ENCODE results near the gene AKT3. TPM values are rescaled to one million over a fixed set of nuclear protein-coding genes. Genes with fewer than 3 reads are reported as not detected.

The AKT3 gene
- total RNA-seq, 5 donors from 2014 or later (not counting 1 experiment from before 2014, with no cell fraction given): 94.5 to 124 (median 112) TPM

GRCh38 chr1:243693800-243694199 is 156.2 kb downstream of the AKT3 start:
- ATAC-seq (replicated peaks in 1 of 4): no peak
- no peaks in the 10 kb centered on the region for H3K27me3 ChIP-seq (replicated peaks in 1 of 2; ENCODE audit: control insufficient read depth in 2 of 2, extremely low read depth in 1 of 2, insufficient read depth in 2 of 2, low read length in 1 of 2)
- WGBS (ENCODE audit: insufficient coverage): no CpG with 5 or more reads among the region's 1 CpG
- H3K4me3 ChIP-seq (ENCODE audit: control insufficient read depth in 1 of 2, extremely low read depth in 1 of 2, low read length in 1 of 2): no peak overlapping the region
- H3K4me1 ChIP-seq (ENCODE audit: control insufficient read depth in 1 of 2, extremely low read depth in 1 of 2, insufficient read depth in 2 of 2, low read length in 2 of 2): no peaks in the 10 kb centered on the region
- no peaks in the 10 kb centered on the region for H3K9me3 ChIP-seq
- Mint-ChIP-seq H3K36me3 (peaks cover 42% of the 10 kb centered on the region), H3K27ac (no peak overlapping the region), H3K4me3 (no peak overlapping the region), H3K4me1 (peaks cover 6 to 15% (median 14%) of the 10 kb centered on the region in 3 donors), H3K9me3 (no peaks in the 10 kb centered on the region), H3K27me3 (no peaks in the 10 kb centered on the region)
- no peak for DNase-seq
- no peak overlapping the region for H3K27ac ChIP-seq (ENCODE audit: low read length)
- H3K36me3 ChIP-seq (ENCODE audit: control insufficient read depth in 2 of 2, extremely low read depth in 1 of 2, insufficient read depth in 1 of 2, low read length in 1 of 2): peaks cover 0 to 13% of the 10 kb centered on the region in 2 donors
- ChIA-PET POLR2A (interaction anchor here in 1 of 2 donors (0.6 kb wide), 2 partner anchors 10 to 313 kb away, joined by 3 read pairs; no protein-coding TSS in a partner anchor), CTCF (interaction anchor here in 1 of 2 donors (1.0 kb wide), 1 partner anchor 14 kb away, joined by 3 read pairs; no protein-coding TSS in a partner anchor)

GRCh38 chr1:243686159-243686558 is 163.9 kb downstream of the AKT3 start:
- H3K27me3 ChIP-seq (replicated peaks in 1 of 2; ENCODE audit: control insufficient read depth in 2 of 2, extremely low read depth in 1 of 2, insufficient read depth in 2 of 2, low read length in 1 of 2): no peaks in the 10 kb centered on the region
- POLR2A ChIA-PET: no interaction called here
- DNase-seq (no peak), ATAC-seq (replicated peaks in 1 of 4) (no peak)
- H3K27me3 Mint-ChIP-seq: no peaks in the 10 kb centered on the region
- H3K9me3 ChIP-seq: no peaks in the 10 kb centered on the region
- no peaks in the 10 kb centered on the region for H3K4me1 ChIP-seq (ENCODE audit: control insufficient read depth in 1 of 2, extremely low read depth in 1 of 2, insufficient read depth in 2 of 2, low read length in 2 of 2)
- no peaks in the 10 kb centered on the region for H3K9me3 Mint-ChIP-seq
- H3K27ac Mint-ChIP-seq: no peak overlapping the region
- peaks cover 1 to 10% (median 5%) of the 10 kb centered on the region in 3 donors for H3K4me1 Mint-ChIP-seq
- WGBS (ENCODE audit: insufficient coverage): no CpG with 5 or more reads among the region's 1 CpG
- no peak overlapping the region for H3K4me3 ChIP-seq (ENCODE audit: control insufficient read depth in 1 of 2, extremely low read depth in 1 of 2, low read length in 1 of 2)
- H3K4me3 Mint-ChIP-seq: no peak overlapping the region
- H3K27ac ChIP-seq (ENCODE audit: low read length): no peak overlapping the region
- CTCF ChIA-PET: no interaction called here
- H3K36me3 Mint-ChIP-seq: peaks cover 71% of the 10 kb centered on the region
- H3K36me3 ChIP-seq (ENCODE audit: control insufficient read depth in 2 of 2, extremely low read depth in 1 of 2, insufficient read depth in 1 of 2, low read length in 1 of 2): peaks cover 0 to 18% of the 10 kb centered on the region in 2 donors

- Mint-ChIP-seq H3K27ac (no peak overlapping the region), H3K4me3 (no peak overlapping the region), H3K27me3 (no peaks in the 10 kb centered on the region), H3K36me3 (peaks cover 63% of the 10 kb centered on the region), H3K9me3 (no peaks in the 10 kb centered on the region), H3K4me1 (peaks cover 0 to 10% (median 10%) of the 10 kb centered on the region in 3 donors)
- ATAC-seq (replicated peaks in 1 of 4): no peak
- POLR2A ChIA-PET: no interaction called here
- no peaks in the 10 kb centered on the region for H3K27me3 ChIP-seq (replicated peaks in 1 of 2; ENCODE audit: control insufficient read depth in 2 of 2, extremely low read depth in 1 of 2, insufficient read depth in 2 of 2, low read length in 1 of 2)
- H3K4me1 ChIP-seq (ENCODE audit: control insufficient read depth in 1 of 2, extremely low read depth in 1 of 2, insufficient read depth in 2 of 2, low read length in 2 of 2): no peaks in the 10 kb centered on the region
- no peak overlapping the region for H3K27ac ChIP-seq (ENCODE audit: low read length)
- no peak for DNase-seq
- no peak overlapping the region for H3K4me3 ChIP-seq (ENCODE audit: control insufficient read depth in 1 of 2, extremely low read depth in 1 of 2, low read length in 1 of 2)
- H3K9me3 ChIP-seq: no peaks in the 10 kb centered on the region
- H3K36me3 ChIP-seq (ENCODE audit: control insufficient read depth in 2 of 2, extremely low read depth in 1 of 2, insufficient read depth in 1 of 2, low read length in 1 of 2): peaks cover 0 to 2% of the 10 kb centered on the region in 2 donors
- CTCF ChIA-PET: no interaction called here
Measured at GRCh38 chr1:243680860-243681259, 169.2 kb downstream of the AKT3 start.

- H3K9me3 Mint-ChIP-seq: no peaks in the 10 kb centered on the region
- H3K27me3 Mint-ChIP-seq: no peaks in the 10 kb centered on the region
- Histone ChIP-seq H3K27ac (ENCODE audit: low read length) (no peak overlapping the region), H3K36me3 (ENCODE audit: control insufficient read depth in 2 of 2, extremely low read depth in 1 of 2, insufficient read depth in 1 of 2, low read length in 1 of 2) (peaks cover 0 to 2% of the 10 kb centered on the region in 2 donors), H3K9me3 (no peaks in the 10 kb centered on the region), H3K4me3 (ENCODE audit: control insufficient read depth in 1 of 2, extremely low read depth in 1 of 2, low read length in 1 of 2) (no peak overlapping the region), H3K4me1 (ENCODE audit: control insufficient read depth in 1 of 2, extremely low read depth in 1 of 2, insufficient read depth in 2 of 2, low read length in 2 of 2) (peaks cover 0 to 2% of the 10 kb centered on the region in 2 experiments), H3K27me3 (replicated peaks in 1 of 2; ENCODE audit: control insufficient read depth in 2 of 2, extremely low read depth in 1 of 2, insufficient read depth in 2 of 2, low read length in 1 of 2) (no peaks in the 10 kb centered on the region)
- H3K4me1 Mint-ChIP-seq: peaks cover 18 to 28% (median 28%) of the 10 kb centered on the region in 3 donors
- no peak overlapping the region for H3K27ac Mint-ChIP-seq
- CTCF ChIA-PET: no interaction called here
- ATAC-seq (replicated peaks in 1 of 4): no peak
- H3K4me3 Mint-ChIP-seq: no peak overlapping the region
- POLR2A ChIA-PET: no interaction called here
- peaks cover 51% of the 10 kb centered on the region for H3K36me3 Mint-ChIP-seq
- no CpG with 5 or more reads among the region's 3 CpGs for WGBS (ENCODE audit: insufficient coverage)
- no peak for DNase-seq
Measured at GRCh38 chr1:243672539-243673074, 177.4 kb downstream of the AKT3 start.

GRCh38 chr1:243667591-243667990 is 182.5 kb downstream of the AKT3 start:
- H3K36me3 Mint-ChIP-seq: peaks cover 55% of the 10 kb centered on the region
- Histone ChIP-seq H3K36me3 (ENCODE audit: control insufficient read depth in 2 of 2, extremely low read depth in 1 of 2, insufficient read depth in 1 of 2, low read length in 1 of 2) (peaks cover 0 to 10% of the 10 kb centered on the region in 2 donors), H3K27me3 (replicated peaks in 1 of 2; ENCODE audit: control insufficient read depth in 2 of 2, extremely low read depth in 1 of 2, insufficient read depth in 2 of 2, low read length in 1 of 2) (no peaks in the 10 kb centered on the region), H3K4me3 (ENCODE audit: control insufficient read depth in 1 of 2, extremely low read depth in 1 of 2, low read length in 1 of 2) (no peak overlapping the region), H3K4me1 (ENCODE audit: control insufficient read depth in 1 of 2, extremely low read depth in 1 of 2, insufficient read depth in 2 of 2, low read length in 2 of 2) (no peaks in the 10 kb centered on the region), H3K27ac (ENCODE audit: low read length) (no peak overlapping the region), H3K9me3 (no peaks in the 10 kb centered on the region)
- WGBS (ENCODE audit: insufficient coverage): 86% methylated on average over 1 of the region's 2 CpGs
- CTCF ChIA-PET: interaction anchor here in 1 of 2 donors (0.6 kb wide), 1 partner anchor 356 kb away, joined by 5 read pairs; no protein-coding TSS in a partner anchor
- H3K27me3 Mint-ChIP-seq: no peaks in the 10 kb centered on the region
- peaks cover 0 to 4% (median 4%) of the 10 kb centered on the region in 3 donors for H3K9me3 Mint-ChIP-seq
- DNase-seq: no peak
- ATAC-seq (replicated peaks in 1 of 4): no peak
- H3K4me1 Mint-ChIP-seq: peaks cover 12 to 27% (median 15%) of the 10 kb centered on the region in 3 donors
- H3K27ac Mint-ChIP-seq: peak overlapping the region in 1 of 2 donors; percentile 26
- POLR2A ChIA-PET: no interaction called here
- H3K4me3 Mint-ChIP-seq: no peak overlapping the region

- H3K9me3 Mint-ChIP-seq: peaks cover 0 to 4% (median 4%) of the 10 kb centered on the region in 3 donors
- Histone ChIP-seq H3K9me3 (no peaks in the 10 kb centered on the region), H3K27me3 (replicated peaks in 1 of 2; ENCODE audit: control insufficient read depth in 2 of 2, extremely low read depth in 1 of 2, insufficient read depth in 2 of 2, low read length in 1 of 2) (no peaks in the 10 kb centered on the region), H3K27ac (ENCODE audit: low read length) (no peak overlapping the region), H3K4me3 (ENCODE audit: control insufficient read depth in 1 of 2, extremely low read depth in 1 of 2, low read length in 1 of 2) (no peak overlapping the region), H3K36me3 (ENCODE audit: control insufficient read depth in 2 of 2, extremely low read depth in 1 of 2, insufficient read depth in 1 of 2, low read length in 1 of 2) (peaks cover 0 to 10% of the 10 kb centered on the region in 2 donors), H3K4me1 (ENCODE audit: control insufficient read depth in 1 of 2, extremely low read depth in 1 of 2, insufficient read depth in 2 of 2, low read length in 2 of 2) (no peaks in the 10 kb centered on the region)
- ATAC-seq (replicated peaks in 1 of 4): no peak
- DNase-seq: no peak
- H3K36me3 Mint-ChIP-seq: peaks cover 51% of the 10 kb centered on the region
- peak overlapping the region in 1 of 2 donors; percentile 15 for H3K27ac Mint-ChIP-seq
- peaks cover 10 to 27% (median 15%) of the 10 kb centered on the region in 3 donors for H3K4me1 Mint-ChIP-seq
- WGBS (ENCODE audit: insufficient coverage): 94% methylated on average over 2 of the region's 5 CpGs
- CTCF ChIA-PET: no interaction called here
- no peak overlapping the region for H3K4me3 Mint-ChIP-seq
- POLR2A ChIA-PET: no interaction called here
- no peaks in the 10 kb centered on the region for H3K27me3 Mint-ChIP-seq
Measured at GRCh38 chr1:243667133-243667532, 182.9 kb downstream of the AKT3 start.

All from T-cell (primary cell).